Chondrocyte (in vitro differentiated cells): Measurements from ENCODE around the gene PTPRK. TPM values are rescaled to one million over a fixed set of nuclear protein-coding genes. Genes with fewer than 3 reads are reported as not detected.

Experiments
- DNase-seq: peaks from one replicate; pipeline ENCODE4 v3.0.0; 2021; ENCODE audit warnings: mixed read lengths, low spot score
- H3K27ac Mint-ChIP-seq: one replicate; pipeline ENCODE4 v1.8.0; 2021; ENCODE audit warnings: mild to moderate bottlenecking, moderate library complexity, mixed read lengths; ENCODE audit not compliant: unreplicated experiment
- H3K27me3 Mint-ChIP-seq: 2 replicates; pipeline ENCODE4 v1.8.0; 2021; ENCODE audit warnings: low read depth, mixed read lengths
- H3K36me3 Mint-ChIP-seq: 2 replicates; pipeline ENCODE4 v1.8.0; 2021; ENCODE audit warnings: low read depth, mixed read lengths
- H3K4me1 Mint-ChIP-seq: 2 replicates; pipeline ENCODE4 v1.8.0; 2021; ENCODE audit warnings: low read depth, mild to moderate bottlenecking, mixed read lengths
- H3K4me3 Mint-ChIP-seq: one replicate; pipeline ENCODE4 v1.8.0; 2021; ENCODE audit warnings: mild to moderate bottlenecking, moderate library complexity, mixed read lengths; ENCODE audit not compliant: unreplicated experiment
- H3K9me3 Mint-ChIP-seq: 2 replicates; pipeline ENCODE4 v1.8.0; 2021; ENCODE audit warnings: low read depth, mixed read lengths
- total RNA-seq: library from RNA; stranded (reverse); gene quantifications from 3 replicates; pipeline ENCODE4 v1.2.1, GENCODE V29; 2021
- TF ChIP-seq, protein P1 (sequence below): fragments of 200-600 bp; sonication (generic); IDR thresholded peaks from 2 replicates; pipeline ENCODE4 v1.5.0; 2021; ENCODE audit warnings: antibody characterized with exemption, mild to moderate bottlenecking, moderate library complexity

Gene PTPRK
- total RNA-seq, 1 donor from 2014 or later = 63.3 TPM

DNA sequence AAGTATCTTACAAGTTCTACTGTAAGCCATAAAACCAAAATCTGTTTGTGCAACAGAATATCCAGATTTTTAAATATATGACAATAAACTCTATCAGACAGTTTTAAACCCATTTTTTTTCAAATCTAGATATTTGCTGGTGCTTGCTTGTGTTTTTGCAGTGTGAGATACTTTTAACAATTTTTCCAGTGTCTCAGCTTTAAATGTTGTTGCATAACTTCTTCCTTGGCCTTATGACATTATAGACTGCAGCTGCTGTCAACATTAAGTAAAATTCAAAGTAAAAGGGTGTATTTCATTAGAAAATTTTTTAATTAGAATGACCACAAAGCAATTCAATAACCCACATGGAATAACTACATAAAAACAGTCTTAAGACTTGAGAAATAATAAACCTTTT is 139.5 kb downstream of the PTPRK start:
- DNase-seq = no peak
- H3K4me3 Mint-ChIP-seq = no peak overlapping the region
- H3K27me3 Mint-ChIP-seq = no peaks in the 10 kb centered on the region
- TF ChIP-seq, protein P1, sequence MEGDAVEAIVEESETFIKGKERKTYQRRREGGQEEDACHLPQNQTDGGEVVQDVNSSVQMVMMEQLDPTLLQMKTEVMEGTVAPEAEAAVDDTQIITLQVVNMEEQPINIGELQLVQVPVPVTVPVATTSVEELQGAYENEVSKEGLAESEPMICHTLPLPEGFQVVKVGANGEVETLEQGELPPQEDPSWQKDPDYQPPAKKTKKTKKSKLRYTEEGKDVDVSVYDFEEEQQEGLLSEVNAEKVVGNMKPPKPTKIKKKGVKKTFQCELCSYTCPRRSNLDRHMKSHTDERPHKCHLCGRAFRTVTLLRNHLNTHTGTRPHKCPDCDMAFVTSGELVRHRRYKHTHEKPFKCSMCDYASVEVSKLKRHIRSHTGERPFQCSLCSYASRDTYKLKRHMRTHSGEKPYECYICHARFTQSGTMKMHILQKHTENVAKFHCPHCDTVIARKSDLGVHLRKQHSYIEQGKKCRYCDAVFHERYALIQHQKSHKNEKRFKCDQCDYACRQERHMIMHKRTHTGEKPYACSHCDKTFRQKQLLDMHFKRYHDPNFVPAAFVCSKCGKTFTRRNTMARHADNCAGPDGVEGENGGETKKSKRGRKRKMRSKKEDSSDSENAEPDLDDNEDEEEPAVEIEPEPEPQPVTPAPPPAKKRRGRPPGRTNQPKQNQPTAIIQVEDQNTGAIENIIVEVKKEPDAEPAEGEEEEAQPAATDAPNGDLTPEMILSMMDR = no peak
- H3K36me3 Mint-ChIP-seq = peaks cover 9% of the 10 kb centered on the region
- H3K9me3 Mint-ChIP-seq = peaks cover 12% of the 10 kb centered on the region
- peaks cover 14% of the 10 kb centered on the region for H3K4me1 Mint-ChIP-seq
- no peak overlapping the region for H3K27ac Mint-ChIP-seq

DNA sequence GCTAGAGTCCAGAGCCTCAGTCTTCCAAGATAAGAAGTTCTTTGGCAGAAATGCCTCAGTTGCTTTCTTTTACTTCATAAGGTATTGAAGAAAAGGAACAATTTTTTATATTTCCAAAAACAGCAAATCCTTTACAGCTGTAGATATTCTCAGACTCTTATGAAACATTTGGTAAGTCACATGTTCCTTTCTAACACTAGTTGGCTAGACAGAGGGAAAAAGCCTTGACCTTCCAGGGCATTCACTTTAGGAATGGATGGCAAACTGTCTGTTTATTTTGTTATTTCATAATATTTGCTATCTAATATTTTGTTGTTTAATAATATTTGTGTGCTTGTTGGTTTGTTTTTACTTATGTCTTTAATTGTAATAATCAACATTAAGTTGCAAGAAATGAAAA is 140.8 kb downstream of the PTPRK start:
- Mint-ChIP-seq H3K27me3 (no peaks in the 10 kb centered on the region), H3K4me1 (peaks cover 14% of the 10 kb centered on the region), H3K9me3 (peaks cover 22% of the 10 kb centered on the region), H3K27ac (no peak overlapping the region), H3K4me3 (no peak overlapping the region), H3K36me3 (peaks cover 17% of the 10 kb centered on the region)
- no peak for DNase-seq
- TF ChIP-seq, protein P1 = no peak

DNA sequence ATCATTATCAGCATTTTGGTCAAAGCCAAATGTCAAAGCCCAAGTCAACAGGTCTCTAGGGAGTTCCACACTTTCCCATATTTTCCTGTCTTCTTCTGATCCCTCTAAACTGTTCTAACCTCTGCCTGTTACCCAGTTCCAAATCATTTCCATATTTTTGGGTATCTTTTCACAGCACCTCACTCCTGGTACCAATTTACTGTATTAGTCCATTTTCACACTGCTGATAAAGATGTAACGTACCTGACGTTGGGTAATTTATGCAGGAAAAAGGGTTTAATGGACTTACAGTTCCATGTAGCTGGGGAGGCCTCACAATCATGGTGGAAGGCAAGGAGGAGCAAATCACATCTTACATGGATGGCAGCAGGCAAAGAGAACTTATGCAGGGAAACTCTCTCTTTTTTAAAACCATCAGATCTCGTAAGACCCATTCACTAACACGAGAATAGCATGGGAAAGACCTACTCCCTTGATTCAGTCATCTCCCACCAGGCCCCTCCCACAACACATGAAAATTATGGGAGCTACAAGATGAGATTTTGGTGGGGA is 143.4 kb downstream of the PTPRK start:
- H3K4me1 Mint-ChIP-seq = peaks cover 8% of the 10 kb centered on the region
- no peaks in the 10 kb centered on the region for H3K27me3 Mint-ChIP-seq
- TF ChIP-seq, protein P1 = no peak

DNA sequence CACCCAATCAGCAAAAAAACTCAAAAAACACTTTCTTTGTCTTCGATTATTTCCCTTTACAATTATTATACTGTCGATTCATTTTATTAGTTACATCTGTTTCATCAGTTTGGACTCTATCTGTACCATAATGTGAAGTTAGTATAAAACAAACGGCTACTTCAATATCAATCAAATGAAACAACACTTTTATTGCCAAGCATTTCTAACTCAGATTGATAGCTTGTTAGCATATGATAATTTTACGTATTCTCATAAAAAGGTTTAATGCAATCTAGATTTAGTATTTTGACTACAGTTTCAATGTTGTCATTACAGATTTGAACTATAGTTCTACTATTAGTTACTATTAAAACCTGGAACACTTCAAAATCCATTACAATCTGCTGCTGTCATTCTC is 149.3 kb downstream of the PTPRK start:
- Mint-ChIP-seq H3K9me3 (peaks cover 18% of the 10 kb centered on the region), H3K36me3 (peaks cover 14% of the 10 kb centered on the region), H3K27ac (no peak overlapping the region), H3K27me3 (no peaks in the 10 kb centered on the region), H3K4me1 (peaks cover 23% of the 10 kb centered on the region), H3K4me3 (no peak overlapping the region)
- no peak for DNase-seq
- TF ChIP-seq, protein P1 = no peak

More for the DNA sequence above, 143.4 kb downstream of the PTPRK start:
- H3K36me3 Mint-ChIP-seq = peaks cover 21% of the 10 kb centered on the region
- no peak overlapping the region for H3K4me3 Mint-ChIP-seq
- peaks cover 26% of the 10 kb centered on the region for H3K9me3 Mint-ChIP-seq
- no peak overlapping the region for H3K27ac Mint-ChIP-seq
- DNase-seq = no peak

DNA sequence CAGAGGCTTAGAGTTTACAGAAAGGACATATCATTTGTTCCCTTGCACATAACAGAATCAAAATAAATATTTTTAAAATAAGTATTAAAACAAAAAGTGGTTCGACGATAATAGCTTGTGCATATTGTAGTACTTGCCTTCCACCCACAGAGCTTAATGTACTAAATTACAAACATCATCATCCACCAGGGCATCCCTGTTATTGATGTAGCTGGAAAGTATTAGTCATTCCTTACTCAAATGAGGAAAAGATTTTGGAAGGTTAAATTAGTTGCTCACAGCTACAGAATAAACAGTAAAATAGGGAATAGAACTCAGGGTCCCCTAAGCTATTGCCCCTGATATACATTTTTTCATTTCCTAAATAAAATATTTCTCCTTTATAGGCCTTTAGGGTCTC is 150.3 kb downstream of the PTPRK start:
- H3K27ac Mint-ChIP-seq = no peak overlapping the region
- H3K4me1 Mint-ChIP-seq = peaks cover 23% of the 10 kb centered on the region
- H3K4me3 Mint-ChIP-seq = no peak overlapping the region
- peaks cover 10% of the 10 kb centered on the region for H3K9me3 Mint-ChIP-seq
- no peaks in the 10 kb centered on the region for H3K27me3 Mint-ChIP-seq
- DNase-seq = no peak
- H3K36me3 Mint-ChIP-seq = peaks cover 7% of the 10 kb centered on the region
- TF ChIP-seq, protein P1 = peak; percentile 32
